Heart left ventricle (tissue), 16 donors: ENCODE measurements around the gene GUCY2D. TPM values are rescaled to one million over a fixed set of nuclear protein-coding genes. Genes with fewer than 3 reads are reported as not detected.

Source experiments
- ATAC-seq, 4 donors: fragments of 200-7000 bp; cut with Tn5 transposase; one replicate each; pipeline ENCODE4 v1.9.1; 2020 to 2022; ENCODE audit warnings: moderate library complexity in 4 of 4, mild to moderate bottlenecking in 3 of 4, moderate number of reproducible peaks in 1 of 4
- DNase-seq, 5 donors: peaks; one replicate each; pipeline ENCODE4 v3.0.0-alpha.2; 2020
- H3K27ac ChIP-seq, 12 donors: fragments of 200-600 bp; sonication (generic) in 4 of 12; one replicate each; pipeline versions ENCODE4 v1.5.0 to v1.8.0; 2016 to 2022; ENCODE audit warnings: mild to moderate bottlenecking in 2 of 12
- H3K27me3 ChIP-seq, 9 donors: fragments of 200-600 bp; sonication (generic) in 2 of 9; one replicate each; pipeline versions ENCODE4 v1.5.1 to v1.8.0; 2016 to 2022; ENCODE audit warnings: mild to moderate bottlenecking in 3 of 9
- H3K36me3 ChIP-seq, 9 donors: fragments of 200-600 bp; sonication (generic) in 2 of 9; one replicate each; pipeline versions ENCODE4 v1.5.0 to v1.8.0; 2018 to 2022; ENCODE audit warnings: mild to moderate bottlenecking in 2 of 9
- H3K4me1 ChIP-seq, 12 donors: fragments of 200-600 bp; sonication (generic) in 4 of 12; one replicate each; pipeline versions ENCODE4 v1.5.0 to v1.8.0; 2016 to 2022; ENCODE audit warnings: mild to moderate bottlenecking in 3 of 12
- H3K4me3 ChIP-seq, 12 donors: fragments of 200-600 bp; sonication (generic) in 4 of 12; one replicate each; pipeline versions ENCODE4 v1.5.0 to v1.8.0; 2017 to 2022; ENCODE audit warnings: mild to moderate bottlenecking in 9 of 12, moderate library complexity in 4 of 12
- H3K9me3 ChIP-seq, 12 donors: fragments of 200-600 bp; sonication (generic) in 4 of 12; one replicate each; pipeline versions ENCODE4 v1.5.0 to v1.8.0; 2016 to 2022; ENCODE audit warnings: mild to moderate bottlenecking in 1 of 12
- CTCF ChIP-seq, 12 donors: fragments of 200-600 bp; sonication (generic) in 4 of 12; IDR thresholded peaks; one replicate each; pipeline versions ENCODE4 v1.5.0 to v1.8.0; 2018 to 2022; ENCODE audit warnings: antibody characterized with exemption in 12 of 12, mild to moderate bottlenecking in 5 of 12
- POLR2A ChIP-seq, 2 donors: fragments of 450-650 bp; IDR thresholded peaks; one replicate each; pipeline ENCODE4 v1.6.1; 2017; ENCODE audit warnings: antibody characterized with exemption in 2 of 2, mild to moderate bottlenecking in 2 of 2, moderate library complexity in 2 of 2
- WGBS, 4 donors: extraction: QIAGEN DNeasy Blood & Tissue Kit in 2 of 4; methylation state at CpG; one replicate each; pipeline versions ENCODE4 v1.1.5 to v1.1.7; 2013 to 2018; 5-methylcytosine and 5-hydroxymethylcytosine counted together
- intact Hi-C, 10 donors: fragments of 100-400 bp; cut with DNase I; formaldehyde crosslinking; loops; one replicate each; pipeline versions ENCODE4 v1.11.1 to v1.14.2; 2022
- polyA plus RNA-seq, 2 donors: library from polyadenylated mRNA; stranded (reverse); fragments of 200-250 nt; gene quantifications; one replicate each; pipeline ENCODE4 v1.2.3, GENCODE V29; 2013
- total RNA-seq, 9 donors: library from RNA; depleted of rRNA in 2 of 9; stranded (reverse); fragments of >200 nt in 2 of 9; fragmentation: NEBNext Ultra II Directional in 3 of 9; extraction: Animal tissue kit (Norgen Biotek cat#: 25700) in 3 of 9; gene quantifications; one replicate each; pipeline versions ENCODE4 v1.1.0 to v1.2.4, GENCODE V29; 2016 to 2023
- donor health status: ischemic (EF 13 %, LVEDD 7.1; RV severe dilation, severe dysfunction).
- donor health status: healthy with polysubstance abuse.
- donor health status: DM: no; HTN: yes; CAD: no.
- donor health status: DM: no; HTN: no; CAD: no.
- donor health status: ischemic (EF 25% LVEDD 6.9; RV normal size, moderate dysfunction).
- donor health status: ischemic (EF 25% LVEDD 5.7; RV mildly dilated, moderate dysfunction).
- donor health status: healthy.
- donor health status: DM: yes; HTN: yes; CAD: no.
- donor health status: ischemic (EF 35%, LVEDD 5.7; RV mildly dilated, moderate dysfunction).
- donor health status: nonischemic (EF 11% LVEDD 7.7; RV severe dilation, severe dysfunction).
- donor health status: DM: yes; HTN: yes; CAD: no.
- donor health status: PGD.
- donor health status: ischemic (EF 29% LVEDD 5.4; RV normal size, mild dysfunction).
- donor health status: nonischemic (EF 23%, LVEDD 6.1; RV moderate dilation, normal function).

GUCY2D gene
- total and polyA plus RNA-seq, 11 donors = 0.04 TPM; not detected in 10

- no peaks in the 10 kb centered on the region for H3K9me3 ChIP-seq
- H3K4me3 ChIP-seq = no peak overlapping the region
- ATAC-seq (peak; percentile 46 to 70 (median 58)), DNase-seq (peak in 2 of 5 donors; percentile 27 to 47)
- TF ChIP-seq POLR2A (IDR thresholded peaks at IDR 0.05) (no peak), CTCF (IDR thresholded peaks at IDR 0.05) (no peak)
- peaks cover 0 to 34% (median 20%) of the 10 kb centered on the region in 9 donors for H3K27me3 ChIP-seq
- H3K4me1 ChIP-seq = peaks cover 0 to 26% (median 0%) of the 10 kb centered on the region in 12 donors
- H3K36me3 ChIP-seq = no peaks in the 10 kb centered on the region
- WGBS, 4 donors = 50 to 57% (median 52%) methylated on average over 14 of the region's 14 CpGs
- intact Hi-C loops = loop anchor here in 7 of 10 donors (2.0 to 10.0 kb wide), 10 partner anchors 20 to 314 kb away; partner anchors contain the start of genes GUCY2D (in 1 of the 7) and RNF227 (in 1 of the 7)
- H3K27ac ChIP-seq = peak overlapping the region in 1 of 12 donors; percentile 75
These were observed 54.0 kb downstream of the GUCY2D start for GRCh38 chr17:8056232-8056975.

- intact Hi-C loops = loop anchor here in 7 of 10 donors (2.0 to 10.0 kb wide), 10 partner anchors 20 to 315 kb away; partner anchors contain the start of genes GUCY2D (in 1 of the 7) and RNF227 (in 1 of the 7)
- Histone ChIP-seq H3K27ac (peak overlapping the region in 1 of 12 donors; percentile 75), H3K27me3 (peaks cover 6 to 41% (median 27%) of the 10 kb centered on the region in 9 donors), H3K36me3 (no peaks in the 10 kb centered on the region), H3K4me3 (no peak overlapping the region), H3K9me3 (no peaks in the 10 kb centered on the region), H3K4me1 (peaks cover 0 to 26% (median 0%) of the 10 kb centered on the region in 12 donors)
- ATAC-seq = no peak
- WGBS, 4 donors = 74 to 79% (median 77%) methylated on average over 17 of the region's 17 CpGs
- DNase-seq = no peak
- TF ChIP-seq CTCF (IDR thresholded peaks at IDR 0.05) (no peak), POLR2A (IDR thresholded peaks at IDR 0.05) (no peak)
These were observed 54.7 kb downstream of the GUCY2D start for GRCh38 chr17:8056976-8057625.

GRCh38 chr17:8057691-8058114 lies 55.3 kb downstream of the GUCY2D start:
- 3 to 7% (median 5%) methylated on average over 14 of the region's 14 CpGs for WGBS, 4 donors
- peak; percentile 66 to 88 (median 72) for TF ChIP-seq CTCF (IDR thresholded peaks at IDR 0.05)
- TF ChIP-seq POLR2A (IDR thresholded peaks at IDR 0.05) = no peak
- Histone ChIP-seq H3K4me1 (peaks cover 0 to 32% (median 1%) of the 10 kb centered on the region in 12 donors), H3K27ac (no peak overlapping the region), H3K27me3 (peaks cover 9 to 47% (median 33%) of the 10 kb centered on the region in 9 donors), H3K4me3 (no peak overlapping the region), H3K9me3 (no peaks in the 10 kb centered on the region), H3K36me3 (no peaks in the 10 kb centered on the region)
- peak in 1 of 5 donors; percentile 37 for DNase-seq
- ATAC-seq = peak; percentile 68 to 86 (median 82)
- intact Hi-C loops = loop anchor here in 7 of 10 donors (2.0 to 10.0 kb wide), 10 partner anchors 19 to 315 kb away; partner anchors contain the start of genes GUCY2D (in 1 of the 7) and RNF227 (in 1 of the 7)
